HG02623 (cell line): ENCODE data around the gene PHF21A.
"Not testable (repeated sequence)": the region's sequence is repeated elsewhere in the genome, so short reads cannot be mapped to it uniquely, and the experiment has no call there.

Experiments used
- ATAC-seq: cut with Tn5 transposase; IDR thresholded peaks from one replicate; pipeline ENCODE4 v1.9.1; 2021; ENCODE audit warnings: moderate library complexity; ENCODE audit not compliant: unreplicated experiment

Gene PHF21A

DNA sequence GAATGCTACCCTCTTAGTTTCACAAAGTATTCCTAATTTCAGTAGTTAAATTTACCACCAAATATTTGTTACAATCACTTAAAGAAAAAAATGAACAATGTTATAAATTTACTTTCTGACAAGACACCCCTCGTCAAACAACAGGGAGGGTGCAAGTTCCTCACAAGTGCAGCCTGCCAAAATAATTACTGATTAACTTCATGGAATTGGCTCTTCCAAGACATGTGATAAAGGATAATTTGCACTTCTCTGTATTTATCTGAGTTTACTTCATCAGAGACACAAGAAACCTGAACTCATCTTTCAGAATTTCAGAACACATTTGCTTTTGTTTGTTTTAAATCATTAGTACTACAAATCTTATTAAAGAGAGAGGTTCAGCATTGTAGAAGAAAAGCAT, 132.3 kb downstream of the PHF21A start:
- ATAC-seq: no peak

- no peak for ATAC-seq
Observed at GRCh38 chr11:45985212-45985611, 136.0 kb downstream of the PHF21A start.

GRCh38 chr11:45984192-45984591, 137.1 kb downstream of the PHF21A start:
- no peak for ATAC-seq

DNA sequence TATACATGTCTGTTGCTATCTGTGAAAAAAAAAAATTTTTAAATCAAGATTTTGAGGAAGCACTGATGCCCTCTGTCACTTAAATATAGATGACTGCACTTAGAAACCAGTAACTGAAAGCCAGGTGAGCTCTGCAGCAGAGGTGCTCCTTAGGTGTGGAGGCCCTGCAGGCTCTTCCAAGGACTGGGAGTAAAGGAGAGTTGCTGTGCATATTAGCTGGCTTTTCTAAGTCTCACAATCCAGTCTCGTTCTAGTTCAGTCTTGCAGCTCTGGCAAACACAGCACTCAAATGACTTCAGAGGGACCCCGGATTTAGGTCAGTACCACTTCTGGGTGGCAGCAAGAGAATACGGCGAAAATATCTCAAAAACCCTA, 137.8 kb downstream of the PHF21A start:
- no peak for ATAC-seq

GRCh38 chr11:45982656-45983470, 138.4 kb downstream of the PHF21A start:
- ATAC-seq: no peak

DNA sequence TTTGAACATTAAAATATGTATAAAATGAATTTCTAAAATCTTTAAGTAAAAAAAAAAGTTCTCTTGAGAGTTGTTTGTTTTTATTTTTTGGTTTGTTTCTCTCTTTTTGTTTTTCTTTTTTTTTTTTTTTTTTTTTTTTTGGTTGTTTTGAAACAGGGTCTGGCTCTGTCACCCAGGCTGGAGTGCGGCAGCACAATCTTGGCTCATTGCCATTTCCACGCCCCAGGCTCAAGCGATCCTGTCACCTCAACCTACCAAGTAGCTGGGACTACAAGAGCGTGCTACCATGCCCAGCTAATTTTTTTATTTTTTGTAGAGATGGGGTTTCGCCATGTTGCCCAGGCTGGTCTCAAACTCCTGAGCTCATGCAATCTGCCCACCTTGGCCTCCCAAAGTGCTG, 139.4 kb downstream of the PHF21A start:
- ATAC-seq: not testable (repeated sequence)

- no peak for ATAC-seq
Observed at GRCh38 chr11:45974806-45975205, 146.4 kb downstream of the PHF21A start.

- no peak for ATAC-seq
Observed at GRCh38 chr11:45973601-45974000, 147.7 kb downstream of the PHF21A start.

DNA sequence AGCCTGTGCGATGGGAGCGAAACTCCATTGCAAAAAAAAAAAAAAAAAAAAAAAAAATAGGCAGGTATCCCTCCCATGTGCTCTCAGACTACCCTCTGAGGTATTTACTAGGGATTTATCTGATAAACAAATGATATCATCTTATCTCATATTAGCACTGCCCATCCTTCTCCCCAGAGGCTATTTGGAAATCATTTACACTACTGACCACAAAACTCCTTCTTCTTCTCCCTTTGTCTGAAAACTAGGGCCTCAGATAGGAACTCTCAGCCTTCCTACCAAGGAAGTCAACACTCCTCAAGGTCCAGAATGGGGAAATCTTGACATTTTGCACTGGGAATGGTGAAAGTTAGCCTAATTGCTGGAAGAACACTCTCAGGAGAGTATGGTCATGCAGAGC, 152.4 kb downstream of the PHF21A start:
- no peak for ATAC-seq

- ATAC-seq: no peak
Observed at GRCh38 chr11:45967506-45967905, 153.7 kb downstream of the PHF21A start.

GRCh38 chr11:45964911-45965389, 156.3 kb downstream of the PHF21A start:
- ATAC-seq: no peak

- ATAC-seq: no peak
Observed at GRCh38 chr11:45961751-45962240, 159.5 kb downstream of the PHF21A start.

DNA sequence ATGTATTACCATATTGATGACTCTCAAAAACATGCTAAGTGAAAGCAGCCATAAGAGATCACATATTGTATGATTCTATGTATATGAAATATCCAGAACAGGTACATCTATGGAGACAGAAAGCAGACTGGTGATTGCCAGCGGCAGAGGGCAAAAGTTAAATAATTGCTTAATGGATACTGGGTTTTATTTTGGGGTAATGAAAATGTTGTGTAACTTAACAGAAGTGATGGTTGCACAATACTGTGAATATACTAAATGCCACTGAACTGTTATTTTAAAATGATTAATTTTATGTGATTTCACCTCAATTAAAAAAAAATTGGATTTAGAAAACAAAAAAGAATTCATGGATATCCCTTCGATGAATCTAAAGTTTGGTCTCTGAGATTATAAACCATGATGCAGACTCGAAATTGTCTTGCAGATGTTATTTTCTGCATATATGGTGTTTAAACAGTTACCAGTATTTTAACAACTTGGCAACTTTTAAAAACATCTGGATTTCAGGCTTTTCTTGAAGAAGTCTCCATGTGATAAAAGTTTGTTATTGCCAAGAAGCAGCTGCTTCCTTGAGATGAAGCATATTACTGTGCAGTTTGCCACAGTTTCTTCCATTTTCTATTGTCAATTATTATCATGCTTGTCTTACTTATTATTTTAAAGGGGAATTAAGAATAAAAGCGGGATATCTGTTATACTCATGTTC, 160.7 kb downstream of the PHF21A start:
- ATAC-seq: no peak

DNA sequence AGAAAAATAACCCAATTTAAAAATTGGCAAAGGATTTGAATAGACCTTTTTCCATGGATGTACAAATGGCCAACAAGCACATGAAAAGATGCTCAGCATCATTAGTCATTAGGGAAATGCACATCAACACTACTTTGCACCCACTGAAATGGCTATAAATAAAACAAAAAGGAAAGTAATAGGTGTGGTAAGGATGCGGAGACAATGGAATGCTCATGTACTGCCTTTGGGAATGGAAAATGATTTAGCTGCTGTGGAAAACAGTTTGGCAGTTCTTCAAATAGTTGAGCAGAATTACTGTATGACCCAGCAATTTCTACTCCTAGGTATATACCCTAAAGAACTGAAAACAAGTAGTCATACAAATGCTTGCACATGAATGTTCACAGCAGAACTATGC, 161.4 kb downstream of the PHF21A start:
- ATAC-seq: no peak

DNA sequence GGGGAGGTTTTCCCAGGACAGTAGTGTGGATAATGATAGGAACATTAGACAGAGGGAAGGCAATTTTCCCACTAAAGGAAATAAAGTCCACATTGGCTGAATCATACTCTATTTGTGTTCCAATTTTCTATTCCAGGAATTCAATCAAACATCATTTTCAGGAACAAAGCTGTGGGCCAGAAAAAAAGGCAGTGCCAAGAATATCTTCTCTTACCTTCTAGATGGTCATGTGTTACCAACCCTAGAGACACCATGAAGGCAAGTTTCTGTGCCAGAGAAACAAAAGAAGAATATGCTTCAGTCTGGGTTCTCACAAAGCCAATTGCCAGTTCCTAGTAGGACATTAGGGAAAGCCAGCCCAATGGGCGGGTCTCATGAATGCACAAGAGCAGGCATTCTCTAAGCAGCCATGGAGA, 171.3 kb downstream of the PHF21A start:
- ATAC-seq: no peak

- ATAC-seq: no peak
Observed at GRCh38 chr11:45948356-45948755, 172.9 kb downstream of the PHF21A start.

GRCh38 chr11:45947885-45948284, 173.4 kb downstream of the PHF21A start:
- ATAC-seq: no peak

GRCh38 chr11:45945397-45945999, 175.8 kb downstream of the PHF21A start:
- ATAC-seq: no peak

DNA sequence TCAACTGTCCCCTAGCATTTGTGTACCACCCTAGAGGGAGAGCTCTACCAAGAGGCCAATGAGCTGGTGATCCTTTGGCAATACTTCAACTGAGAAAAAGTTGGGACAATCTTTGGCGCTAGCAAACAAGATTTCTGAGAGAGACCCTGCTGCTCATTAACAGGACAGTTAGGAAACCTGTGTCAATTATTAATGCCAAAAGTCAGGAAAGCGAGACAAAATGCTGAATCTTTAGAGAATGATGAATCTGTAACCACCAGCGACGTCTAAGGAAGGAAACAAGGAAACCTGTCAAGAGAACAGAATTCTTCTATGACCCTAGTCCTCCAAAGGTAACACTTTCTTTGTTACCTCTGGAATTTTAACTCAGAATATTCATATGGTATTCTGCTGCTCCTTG, 178.9 kb downstream of the PHF21A start:
- ATAC-seq: no peak

DNA sequence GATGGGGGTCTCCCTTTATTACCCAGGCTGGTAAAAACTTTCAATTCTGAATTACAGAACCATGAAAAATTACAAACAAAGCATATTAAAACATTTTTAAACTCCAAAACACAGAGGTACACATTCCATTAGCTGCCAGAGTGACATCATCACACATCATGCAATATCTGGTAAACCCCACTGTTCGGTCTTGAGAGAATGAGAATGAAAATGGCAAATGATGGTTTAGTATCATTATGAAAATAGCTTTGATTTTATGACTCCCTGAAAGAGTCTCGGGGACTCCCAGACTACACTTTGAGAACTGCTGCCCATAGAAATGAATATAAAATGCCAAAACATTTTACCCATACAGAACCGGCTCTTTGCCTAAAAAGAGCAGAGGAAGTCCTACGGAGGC, 180.0 kb downstream of the PHF21A start:
- ATAC-seq: no peak

DNA sequence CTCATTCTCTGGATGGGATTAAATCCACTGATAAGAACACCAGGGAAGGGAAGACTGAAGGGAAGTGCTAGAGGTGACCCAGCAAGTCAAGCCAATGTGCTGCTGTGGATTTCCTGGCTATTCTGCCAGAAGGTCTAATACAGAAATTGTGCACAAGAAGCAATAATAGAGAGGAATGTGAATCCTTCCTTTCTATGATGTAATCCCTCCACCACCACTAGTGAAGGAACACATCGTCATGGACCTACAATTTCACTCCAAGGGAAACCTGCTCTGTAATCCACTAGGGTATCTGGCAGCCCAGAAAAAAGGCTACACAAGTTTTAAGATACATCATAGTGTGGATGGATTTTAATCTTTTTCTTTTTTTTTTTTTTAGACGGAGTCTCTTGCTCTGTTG, 181.4 kb downstream of the PHF21A start:
- ATAC-seq: no peak

- no peak for ATAC-seq
Observed at GRCh38 chr11:45937916-45938315, 183.3 kb downstream of the PHF21A start.
